HepG2 (cell line): ENCODE measurements around the gene PISD. TPM values are rescaled to one million over a fixed set of nuclear protein-coding genes. Genes with fewer than 3 reads are reported as not detected.

Experiments
- ATAC-seq: fragments of 200-7000 bp; cut with Tn5 transposase; 3 replicates; pipeline ENCODE4 v1.9.1; 2020; ENCODE audit warnings: mild to moderate bottlenecking, moderate library complexity
- BruUV-seq: library from RNA; stranded (reverse); fragments of 400-500 nt; replicated peaks from 2 replicates; lab custom pipeline; 2021; lab: Mats Ljungman, UMichigan
- CTCF ChIA-PET: fragments of 300-600 bp; formaldehyde crosslinking; extraction: SDS; loops from one replicate; lab custom pipeline; 2021; ENCODE audit warnings: low total read pairs, inconsistent platforms, low intra/inter-chr PET ratio; lab: Yijun Ruan, JAX
- POLR2A ChIA-PET: fragments of 350-600 bp; sonication (Branson Sonifier 250); formaldehyde crosslinking; loops from one replicate; lab custom pipeline; 2020; ENCODE audit warnings: antibody characterized with exemption, inconsistent platforms; lab: Yijun Ruan, JAX
- DNase-seq: peaks from one replicate; pipeline ENCODE4 v3.0.0-alpha.2; 2015; ENCODE audit warnings: low spot score
- FAIRE-seq: peaks from 3 replicates; lab custom pipeline; 2011; peaks lifted over from hg19 to GRCh38; lab: Jason Lieb, UNC
- H2AFZ ChIP-seq: one replicate; pipeline ENCODE4 v1.6.1; 2011; ENCODE audit warnings: low read length, inconsistent platforms
- H3K27ac ChIP-seq: fragments of 300-600 bp; 3 replicates; pipeline ENCODE4 v1.8.0; 2011; ENCODE audit warnings: mixed run types, mild to moderate bottlenecking, mixed read lengths, low read length, inconsistent platforms; ENCODE audit not compliant: insufficient read depth; ENCODE audit errors: extremely low read length
- H3K27me3 ChIP-seq, 2 experiments: fragments of 200-600 bp in 1 of 2; 2 replicates in 1 of 2; 3 replicates in 1 of 2; pipeline versions ENCODE4 v1.6.0 to v1.8.0; 2011; ENCODE audit warnings: low read length in 2 of 2, mild to moderate bottlenecking in 2 of 2, moderate library complexity in 2 of 2, inconsistent platforms in 1 of 2; ENCODE audit not compliant: insufficient read depth in 2 of 2, control insufficient read depth in 1 of 2
- H3K36me3 ChIP-seq, 2 experiments: fragments of 200-600 bp in 1 of 2; replicated peaks in 1 of 2; 2 replicates in 1 of 2; 3 replicates in 1 of 2; pipeline versions ENCODE4 v1.5.1 to v1.8.0; 2011; ENCODE audit warnings: low read length in 2 of 2, inconsistent platforms in 1 of 2; ENCODE audit not compliant: insufficient read depth in 2 of 2, control insufficient read depth in 1 of 2
- H3K4me1 ChIP-seq: 2 replicates; pipeline ENCODE4 v1.5.1; 2012; ENCODE audit warnings: low read length, inconsistent platforms; ENCODE audit not compliant: insufficient read depth
- H3K4me2 ChIP-seq: 2 replicates; pipeline ENCODE4 v1.6.0; 2011; ENCODE audit warnings: low read depth, low read length, inconsistent platforms
- H3K4me3 ChIP-seq, 3 experiments: fragments of 200-600 bp in 1 of 3; sonication (generic), shearing (Covaris generic) in 1 of 3; replicated peaks in 1 of 3; 2 replicates each; pipeline ENCODE4 v1.5.1; 2011 to 2016; ENCODE audit warnings: low read length in 3 of 3, inconsistent platforms in 2 of 3, low read depth in 2 of 3, mild to moderate bottlenecking in 2 of 3, control low read depth in 1 of 3, mixed read lengths in 1 of 3; ENCODE audit not compliant: insufficient read depth in 1 of 3
- H3K79me2 ChIP-seq: one replicate; pipeline ENCODE4 v1.6.1; 2011; ENCODE audit warnings: low read length, inconsistent platforms; ENCODE audit not compliant: insufficient read depth
- H3K9ac ChIP-seq: 2 replicates; pipeline ENCODE4 v1.6.0; 2011; ENCODE audit warnings: mild to moderate bottlenecking, low read depth, low read length, inconsistent platforms; ENCODE audit not compliant: insufficient read depth
- H3K9me3 ChIP-seq: 2 replicates; pipeline ENCODE4 v1.5.1; 2012; ENCODE audit warnings: mild to moderate bottlenecking, low read length
- H4K20me1 ChIP-seq: 2 replicates; pipeline ENCODE4 v1.6.0; 2011; ENCODE audit warnings: inconsistent platforms, mild to moderate bottlenecking, low read length, moderate library complexity; ENCODE audit not compliant: insufficient read depth
- FOXA3 ChIP-seq: IDR thresholded peaks from 2 replicates; pipeline ENCODE4 v1.6.1; 2016; ENCODE audit warnings: missing genetic modification reagents, missing compliant biosample characterization
- KMT2A ChIP-seq: sonication (generic); formaldehyde crosslinking; IDR thresholded peaks from 2 replicates; pipeline ENCODE4 v1.4.0; 2020; ENCODE audit warnings: missing genetic modification reagents
- NR2F6 ChIP-seq, 2 experiments: IDR thresholded peaks; 2 replicates each; pipeline ENCODE4 v1.6.1; 2016; ENCODE audit warnings: antibody characterized with exemption in 1 of 2, mild to moderate bottlenecking in 1 of 2
- RBM22 ChIP-seq: fragments of 200-400 bp; formaldehyde crosslinking; optimal IDR thresholded peaks from 2 replicates; pipeline ENCODE3; 2017; ENCODE audit warnings: mild to moderate bottlenecking, low read length, moderate library complexity
- SALL1 ChIP-seq: sonication (generic); formaldehyde crosslinking; IDR thresholded peaks from 2 replicates; pipeline ENCODE4 v1.8.0; 2022; ENCODE audit warnings: mild to moderate bottlenecking, missing genetic modification reagents
- SMAD1 ChIP-seq: sonication (generic); formaldehyde crosslinking; IDR thresholded peaks from 2 replicates; pipeline ENCODE4 v1.4.0; 2020; ENCODE audit warnings: missing genetic modification reagents, low read depth, mild to moderate bottlenecking, borderline replicate concordance
- YY1 ChIP-seq: IDR thresholded peaks from 2 replicates; pipeline ENCODE4 v1.6.1; 2011; ENCODE audit warnings: low read length, low read depth, moderate library complexity, mild to moderate bottlenecking; ENCODE audit not compliant: insufficient read depth, insufficient replicate concordance
- ZNF574 ChIP-seq: sonication (generic); formaldehyde crosslinking; IDR thresholded peaks from 2 replicates; pipeline ENCODE4 v1.4.0; 2020; ENCODE audit warnings: missing genetic modification reagents
- WGBS: methylation state at CpG from one replicate; pipeline ENCODE4 v1.1.6; 2017; ENCODE audit warnings: low lambda C conversion rate; 5-methylcytosine and 5-hydroxymethylcytosine counted together
- in situ Hi-C: cut with HindIII; loops from 2 replicates; pipeline ENCODE4 v1.10.0; 2017; ENCODE audit warnings: low pct_unique_long_range_greater_than_20kb; ENCODE audit not compliant: extremely low pct_ligation_motif_present
- intact Hi-C: fragments of 100-400 bp; cut with micrococcal nuclease; formaldehyde crosslinking; loops from one replicate; pipeline ENCODE4 v1.10.0; 2022; ENCODE audit not compliant: unreplicated experiment
- polyA plus RNA-seq, 8 experiments: library from polyadenylated mRNA; depleted of rRNA in 3 of 8; stranded (reverse) in 7 of 8; unstranded in 1 of 8; fragments of >200 nt; fragmentation: Illumina TruSeq in 4 of 8; extraction: Trizol in 4 of 8; gene quantifications; 2 replicates each; pipeline versions ENCODE4 v1.2.1 to v1.2.3, GENCODE V29; 2011 to 2016; ENCODE audit warnings: low read depth in 4 of 8, missing spikeins in 1 of 8, mixed read lengths in 1 of 8; ENCODE audit not compliant: insufficient read depth in 1 of 8
- total RNA-seq, 5 experiments: library from RNA; depleted of rRNA; stranded (reverse); fragments of >200 nt; fragmentation: Illumina TruSeq; extraction: Trizol; gene quantifications; 2 replicates each; pipeline ENCODE4 v1.2.3, GENCODE V29; 2016; ENCODE audit warnings: low read depth in 1 of 5
- TF ChIP-seq, protein P1 (sequence below): IDR thresholded peaks from 2 replicates; pipeline ENCODE4 v1.6.1; 2016; ENCODE audit warnings: control low read depth
- TF ChIP-seq, protein P2 (sequence below): sonication (generic); formaldehyde crosslinking; IDR thresholded peaks from 2 replicates; pipeline ENCODE4 v1.4.0; 2020; ENCODE audit warnings: missing genetic modification reagents

Gene PISD
- total and polyA plus RNA-seq, 2 of the 13 experiments (the other 11 are each of a cell fraction or from before 2014, with no cell fraction given) = 30.1 to 47.7 TPM

GRCh38 chr22:31691408-31691807, 29.4 kb upstream of the PISD start:
- Histone ChIP-seq H3K27me3 (no peaks in the 10 kb centered on the region), H3K79me2 (no peaks in the 10 kb centered on the region), H4K20me1 (no peaks in the 10 kb centered on the region), H3K27ac (no peak overlapping the region), H3K9ac (no peak overlapping the region), H3K4me2 (no peak overlapping the region), H3K9me3 (no peaks in the 10 kb centered on the region), H2AFZ (no peak overlapping the region), H3K4me1 (no peaks in the 10 kb centered on the region), H3K36me3 (peaks cover 12 to 44% of the 10 kb centered on the region in 2 experiments), H3K4me3 (no peak overlapping the region)
- FAIRE-seq (no peak), DNase-seq (no peak), ATAC-seq (no peak)
- WGBS = 100% methylated on average over 3 of the region's 3 CpGs
- ChIA-PET POLR2A (no interaction called here), CTCF (no interaction called here)
- in situ Hi-C loops = no loop called here
- TF ChIP-seq SALL1 (CRISPR knock-in tag) (no peak), FOXA3 (no peak), ZNF574 (CRISPR knock-in tag) (no peak), SMAD1 (no peak), KMT2A (CRISPR knock-in tag) (no peak), YY1 (no peak), NR2F6 (IDR thresholded peaks at IDR 0.05) (no peak), NR2F6 (CRISPR knock-in tag; IDR thresholded peaks at IDR 0.05) (no peak), RBM22 (no peak)
- TF ChIP-seq, protein P1, sequence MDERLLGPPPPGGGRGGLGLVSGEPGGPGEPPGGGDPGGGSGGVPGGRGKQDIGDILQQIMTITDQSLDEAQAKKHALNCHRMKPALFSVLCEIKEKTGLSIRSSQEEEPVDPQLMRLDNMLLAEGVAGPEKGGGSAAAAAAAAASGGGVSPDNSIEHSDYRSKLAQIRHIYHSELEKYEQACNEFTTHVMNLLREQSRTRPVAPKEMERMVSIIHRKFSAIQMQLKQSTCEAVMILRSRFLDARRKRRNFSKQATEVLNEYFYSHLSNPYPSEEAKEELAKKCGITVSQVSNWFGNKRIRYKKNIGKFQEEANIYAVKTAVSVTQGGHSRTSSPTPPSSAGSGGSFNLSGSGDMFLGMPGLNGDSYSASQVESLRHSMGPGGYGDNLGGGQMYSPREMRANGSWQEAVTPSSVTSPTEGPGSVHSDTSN (CRISPR knock-in tag) = no peak
- TF ChIP-seq, protein P2, sequence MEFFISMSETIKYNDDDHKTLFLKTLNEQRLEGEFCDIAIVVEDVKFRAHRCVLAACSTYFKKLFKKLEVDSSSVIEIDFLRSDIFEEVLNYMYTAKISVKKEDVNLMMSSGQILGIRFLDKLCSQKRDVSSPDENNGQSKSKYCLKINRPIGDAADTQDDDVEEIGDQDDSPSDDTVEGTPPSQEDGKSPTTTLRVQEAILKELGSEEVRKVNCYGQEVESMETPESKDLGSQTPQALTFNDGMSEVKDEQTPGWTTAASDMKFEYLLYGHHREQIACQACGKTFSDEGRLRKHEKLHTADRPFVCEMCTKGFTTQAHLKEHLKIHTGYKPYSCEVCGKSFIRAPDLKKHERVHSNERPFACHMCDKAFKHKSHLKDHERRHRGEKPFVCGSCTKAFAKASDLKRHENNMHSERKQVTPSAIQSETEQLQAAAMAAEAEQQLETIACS (CRISPR knock-in tag) = no peak
- intact Hi-C loops = no loop called here
- BruUV-seq = no TSS peak
